Muscle of leg (tissue), 11 donors: ENCODE data around the gene RAD51C. TPM values are rescaled to one million over a fixed set of nuclear protein-coding genes. Genes with fewer than 3 reads are reported as not detected.
"Not testable (repeated sequence)": the region's sequence is repeated elsewhere in the genome, so short reads cannot be mapped to it uniquely, and the experiment has no call there.

ENCODE experiments used
- DNase-seq: peaks from one replicate; pipeline ENCODE4 v3.0.0; 2013
- H3K27ac ChIP-seq: one replicate; pipeline ENCODE4 v1.5.1; 2013; ENCODE audit warnings: mild to moderate bottlenecking, low read length, control low read depth
- H3K27me3 ChIP-seq: one replicate; pipeline ENCODE4 v1.6.1; 2013; ENCODE audit warnings: low read length; ENCODE audit not compliant: control insufficient read depth, insufficient read depth
- H3K36me3 ChIP-seq: one replicate; pipeline ENCODE4 v1.6.1; 2013; ENCODE audit warnings: low read length; ENCODE audit not compliant: control insufficient read depth, insufficient read depth
- H3K4me1 ChIP-seq: one replicate; pipeline ENCODE4 v1.6.1; 2013; ENCODE audit warnings: low read length; ENCODE audit not compliant: control insufficient read depth, insufficient read depth
- H3K4me3 ChIP-seq: one replicate; pipeline ENCODE4 v1.5.1; 2013; ENCODE audit warnings: low read length, control low read depth
- H3K9me3 ChIP-seq: replicated peaks from 2 replicates; pipeline ENCODE4 v1.6.1; 2013; ENCODE audit warnings: low read depth, low read length; ENCODE audit not compliant: control insufficient read depth
- WGBS: methylation state at CpG from one replicate; pipeline ENCODE4 v1.1.5; 2013; ENCODE audit warnings: missing lambda C conversion rate; ENCODE audit not compliant: insufficient coverage; 5-methylcytosine and 5-hydroxymethylcytosine counted together
- polyA plus RNA-seq, 8 donors: library from polyadenylated mRNA; unstranded; fragments of 120-200 nt; gene quantifications; one replicate each; pipeline versions ENCODE4 v1.2.1 to v1.2.3, GENCODE V29; 2013; ENCODE audit warnings: inconsistent platforms in 1 of 8, low replicate concordance in 1 of 8; ENCODE audit not compliant: insufficient read length in 8 of 8, insufficient read depth in 1 of 8
- total RNA-seq: library from RNA; stranded (reverse); fragments of 120-200 nt; gene quantifications from one replicate; pipeline ENCODE4 v1.2.4, GENCODE V29; 2013

The RAD51C gene
- total and polyA plus RNA-seq, 9 donors: 24.6 to 33.3 (median 28.3) TPM

DNA sequence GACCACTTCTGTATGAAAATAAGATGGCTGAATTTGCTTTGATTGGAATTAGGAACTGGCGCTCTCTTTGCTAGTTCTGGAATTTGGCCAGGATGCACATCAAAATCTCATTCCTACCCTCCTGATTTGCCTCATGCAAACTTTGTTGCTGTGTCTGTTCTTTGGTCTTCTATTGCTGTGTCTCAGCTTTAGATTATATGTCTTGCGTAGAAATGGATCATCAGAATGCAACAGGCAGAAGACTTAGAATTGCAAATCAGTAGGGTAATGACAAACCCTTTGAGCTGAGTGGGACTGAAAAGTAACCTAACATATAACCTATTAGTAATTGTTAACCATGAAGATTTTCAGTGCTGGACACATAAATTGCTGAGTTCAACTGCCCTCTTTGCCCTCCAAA lies 30.3 kb downstream of the RAD51C start:
- no peak overlapping the region for H3K4me3 ChIP-seq
- no peaks in the 10 kb centered on the region for H3K27me3 ChIP-seq
- no CpG with 5 or more reads among the region's 2 CpGs for WGBS
- H3K27ac ChIP-seq: no peak overlapping the region
- DNase-seq: no peak
- no peaks in the 10 kb centered on the region for H3K9me3 ChIP-seq
- H3K36me3 ChIP-seq: peaks cover 11% of the 10 kb centered on the region
- no peaks in the 10 kb centered on the region for H3K4me1 ChIP-seq

DNA sequence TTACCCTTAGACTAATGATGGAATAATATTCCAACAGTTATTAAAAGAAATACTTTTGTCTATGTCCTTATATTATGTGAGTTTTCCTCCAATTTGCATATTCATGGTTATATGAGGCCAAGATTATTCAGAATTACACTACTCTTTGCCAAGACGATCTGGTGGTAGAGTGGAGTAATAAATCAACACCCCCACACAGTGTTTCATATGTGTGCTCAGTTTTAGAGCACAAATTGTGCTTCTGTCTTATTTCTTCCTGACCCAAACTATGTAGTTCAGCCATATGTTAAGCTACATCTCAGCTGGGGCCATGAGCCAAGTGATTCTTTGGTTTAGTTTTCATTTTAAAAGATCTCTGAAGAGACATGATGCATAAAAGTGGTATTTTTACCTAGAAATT lies 36.4 kb downstream of the RAD51C start:
- Histone ChIP-seq H3K4me3 (no peak overlapping the region), H3K4me1 (no peaks in the 10 kb centered on the region), H3K36me3 (no peaks in the 10 kb centered on the region), H3K27me3 (no peaks in the 10 kb centered on the region), H3K27ac (no peak overlapping the region), H3K9me3 (no peaks in the 10 kb centered on the region)
- no CpG with 5 or more reads among the region's 1 CpG for WGBS
- no peak for DNase-seq

DNA sequence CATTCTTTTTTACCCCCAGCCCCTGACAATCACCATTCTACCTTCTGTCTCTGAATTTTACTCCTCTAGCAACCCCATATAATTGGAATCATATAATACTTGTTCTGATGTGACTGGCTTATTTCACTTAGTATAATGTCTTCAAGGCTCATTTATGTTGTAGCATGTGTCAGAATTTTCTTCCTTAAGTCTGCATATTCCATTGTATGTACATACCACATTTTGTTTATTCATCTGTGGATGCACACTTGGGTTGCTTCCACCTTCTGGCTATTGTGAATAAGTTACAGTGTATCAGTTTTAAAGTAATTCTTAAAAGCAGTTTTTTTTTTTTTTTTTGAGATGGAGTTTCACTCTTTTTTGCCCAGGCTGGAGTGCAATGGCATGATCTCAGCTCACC lies 38.5 kb downstream of the RAD51C start:
- H3K27me3 ChIP-seq: no peaks in the 10 kb centered on the region
- no peak overlapping the region for H3K4me3 ChIP-seq
- no peaks in the 10 kb centered on the region for H3K9me3 ChIP-seq
- no peak for DNase-seq
- H3K27ac ChIP-seq: no peak overlapping the region
- no peaks in the 10 kb centered on the region for H3K36me3 ChIP-seq
- no peaks in the 10 kb centered on the region for H3K4me1 ChIP-seq

DNA sequence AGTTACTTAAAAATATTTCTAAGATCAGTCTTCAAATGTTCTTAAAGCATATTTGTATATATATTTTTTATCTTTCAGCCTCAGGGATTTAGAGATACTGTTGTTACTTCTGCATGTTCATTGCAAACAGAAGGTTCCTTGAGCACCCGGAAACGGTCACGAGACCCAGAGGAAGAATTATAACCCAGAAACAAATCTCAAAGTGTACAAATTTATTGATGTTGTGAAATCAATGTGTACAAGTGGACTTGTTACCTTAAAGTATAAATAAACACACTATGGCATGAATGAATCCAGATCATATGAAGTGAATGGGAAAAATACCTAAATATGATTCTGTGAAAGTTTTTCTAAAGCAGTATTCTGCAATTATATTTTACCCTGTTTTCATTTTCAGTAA lies 41.6 kb downstream of the RAD51C start:
- H3K27me3 ChIP-seq: no peaks in the 10 kb centered on the region
- H3K9me3 ChIP-seq: no peaks in the 10 kb centered on the region
- no peak for DNase-seq
- H3K4me1 ChIP-seq: no peaks in the 10 kb centered on the region
- H3K27ac ChIP-seq: no peak overlapping the region
- no CpG with 5 or more reads among the region's 3 CpGs for WGBS
- H3K4me3 ChIP-seq: no peak overlapping the region
- H3K36me3 ChIP-seq: no peaks in the 10 kb centered on the region

DNA sequence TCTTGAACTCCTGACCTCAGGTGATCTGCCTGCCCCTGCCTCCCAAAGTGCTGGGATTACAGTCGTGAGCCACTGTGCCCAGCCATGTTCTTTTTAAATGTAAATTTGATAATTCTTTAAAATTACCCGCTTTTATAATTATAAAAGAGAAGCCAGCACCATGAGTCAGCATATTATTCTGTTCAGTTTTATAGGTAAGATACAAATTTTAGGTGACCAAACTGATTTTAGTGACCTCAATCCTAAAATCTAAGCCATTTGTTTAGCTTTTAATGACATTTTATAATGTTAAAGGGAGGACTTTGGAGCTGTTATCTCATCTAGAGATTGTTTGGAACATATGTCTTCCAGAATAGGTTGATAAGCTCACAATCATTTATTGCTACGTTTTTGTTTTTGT lies 42.4 kb downstream of the RAD51C start:
- H3K4me1 ChIP-seq: no peaks in the 10 kb centered on the region
- 100% methylated on average over 1 of the region's 3 CpGs for WGBS
- no peak overlapping the region for H3K4me3 ChIP-seq
- H3K27ac ChIP-seq: no peak overlapping the region
- no peaks in the 10 kb centered on the region for H3K36me3 ChIP-seq
- DNase-seq: no peak
- no peaks in the 10 kb centered on the region for H3K27me3 ChIP-seq
- no peaks in the 10 kb centered on the region for H3K9me3 ChIP-seq

DNA sequence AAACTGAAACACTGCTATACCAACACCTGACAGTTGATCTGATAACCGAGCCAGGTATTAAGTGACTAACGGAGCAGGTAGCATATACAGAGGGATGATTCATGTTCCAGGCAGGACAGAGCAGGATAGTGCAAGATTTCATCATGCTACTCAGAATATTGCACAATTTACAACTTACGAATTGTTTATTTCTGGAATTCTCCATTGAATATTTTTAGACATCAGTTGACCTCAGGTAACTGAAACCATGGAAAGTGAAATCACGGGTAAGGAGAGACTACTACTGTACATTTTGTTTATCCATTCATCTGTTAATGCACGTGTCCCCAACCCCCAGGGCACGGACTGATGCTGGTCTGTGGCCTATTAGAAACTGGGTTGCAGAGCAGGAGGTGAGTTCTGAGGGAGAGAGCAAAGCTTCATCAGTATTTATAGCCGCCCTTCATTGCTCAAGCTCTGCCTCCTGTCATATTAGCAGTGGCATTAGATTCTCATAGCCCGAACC lies 48.8 kb downstream of the RAD51C start:
- no peaks in the 10 kb centered on the region for H3K36me3 ChIP-seq
- 100% methylated on average over 1 of the region's 8 CpGs for WGBS
- no peaks in the 10 kb centered on the region for H3K9me3 ChIP-seq
- no peaks in the 10 kb centered on the region for H3K27me3 ChIP-seq
- no peaks in the 10 kb centered on the region for H3K4me1 ChIP-seq
- H3K4me3 ChIP-seq: no peak overlapping the region
- H3K27ac ChIP-seq: no peak overlapping the region
- DNase-seq: no peak

DNA sequence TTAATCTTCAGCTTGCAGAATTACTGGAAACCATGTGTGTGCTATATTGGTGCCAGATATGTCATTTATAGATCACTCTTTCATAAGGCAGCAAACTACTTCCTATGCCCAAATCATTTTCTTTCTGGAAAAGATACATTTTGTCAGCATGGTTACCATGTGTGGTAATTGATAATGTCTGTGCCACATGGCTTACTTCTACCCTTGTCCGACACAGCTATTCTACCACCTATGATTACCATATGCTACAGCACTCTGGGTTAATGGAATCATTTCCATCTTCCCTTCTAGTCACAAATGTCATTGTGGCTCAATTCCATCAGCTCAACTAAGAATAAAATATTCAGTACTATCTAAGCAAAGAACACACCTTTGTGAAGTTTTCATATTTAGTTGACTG lies 55.3 kb downstream of the RAD51C start:
- Histone ChIP-seq H3K4me3 (no peak overlapping the region), H3K27ac (no peak overlapping the region), H3K36me3 (no peaks in the 10 kb centered on the region), H3K4me1 (no peaks in the 10 kb centered on the region), H3K27me3 (no peaks in the 10 kb centered on the region), H3K9me3 (no peaks in the 10 kb centered on the region)
- DNase-seq: no peak
- WGBS: no CpG with 5 or more reads among the region's 1 CpG

DNA sequence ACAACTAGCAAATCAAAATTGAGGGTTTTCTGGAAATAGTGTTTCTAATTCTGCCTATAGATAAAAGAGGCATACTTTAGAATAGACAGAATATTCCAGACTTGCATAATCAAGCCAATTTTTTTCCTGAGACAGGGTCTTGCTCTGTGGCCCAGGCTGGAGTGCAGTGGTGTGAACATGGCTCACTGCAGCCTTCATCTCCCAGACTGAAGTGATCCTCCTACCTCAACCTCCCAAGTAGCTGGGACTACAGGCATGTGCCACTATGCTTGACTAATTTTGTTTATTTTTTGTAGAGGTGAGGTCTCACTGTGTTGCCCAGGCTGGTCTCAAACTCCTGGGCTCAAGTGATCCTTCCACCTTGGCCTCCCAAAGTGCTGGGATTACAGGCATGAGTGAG lies 57.2 kb downstream of the RAD51C start:
- not testable (repeated sequence) for H3K36me3 ChIP-seq, H3K4me3 ChIP-seq, H3K4me1 ChIP-seq, H3K27ac ChIP-seq, DNase-seq, H3K9me3 ChIP-seq, H3K27me3 ChIP-seq

DNA sequence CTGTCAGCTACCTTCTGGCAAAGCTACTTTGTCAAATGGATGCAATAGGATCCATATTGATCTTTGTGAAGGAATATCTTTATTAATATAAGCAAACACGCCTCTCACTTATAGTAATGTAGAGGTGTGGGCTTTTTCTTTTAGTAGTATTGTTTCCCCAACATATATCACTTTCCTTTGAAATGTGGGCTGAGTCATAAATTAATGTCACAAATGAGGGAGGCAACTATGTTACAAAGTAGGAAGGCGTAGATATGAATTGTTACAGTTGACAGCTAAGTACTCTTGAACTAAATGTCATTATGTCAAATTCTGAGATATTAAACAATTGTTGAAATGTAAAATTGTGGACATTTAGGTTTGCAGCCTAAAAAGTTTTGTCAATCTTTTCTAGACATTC lies 60.6 kb downstream of the RAD51C start:
- peaks cover 13% of the 10 kb centered on the region for H3K27me3 ChIP-seq
- H3K9me3 ChIP-seq: no peaks in the 10 kb centered on the region

DNA sequence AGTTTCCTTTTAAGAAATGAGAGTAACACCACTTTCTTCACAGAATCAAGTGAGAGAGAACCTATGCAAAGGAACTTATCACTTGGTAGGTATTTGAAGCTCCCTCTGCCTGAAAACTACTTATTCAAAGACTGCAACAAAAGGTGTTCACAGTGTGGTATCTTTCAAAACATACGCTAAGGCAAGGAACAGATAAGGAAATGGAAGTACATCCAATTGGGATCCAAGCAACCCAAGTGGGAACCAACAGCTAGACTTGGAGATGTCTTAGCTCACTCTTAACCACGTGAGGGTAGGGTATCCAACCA lies 62.8 kb downstream of the RAD51C start:
- H3K4me3 ChIP-seq: peak overlapping the region; percentile 64
- no peaks in the 10 kb centered on the region for H3K9me3 ChIP-seq
- H3K36me3 ChIP-seq: no peaks in the 10 kb centered on the region
- H3K27ac ChIP-seq: no peak overlapping the region
- H3K4me1 ChIP-seq: peaks cover 12% of the 10 kb centered on the region
- 0% methylated on average over 1 of the region's 2 CpGs for WGBS
- peaks cover 22% of the 10 kb centered on the region for H3K27me3 ChIP-seq
- DNase-seq: peak; percentile 4

More for the DNA sequence above, 60.6 kb downstream of the RAD51C start:
- H3K27ac ChIP-seq: no peak overlapping the region
- no peaks in the 10 kb centered on the region for H3K36me3 ChIP-seq
- H3K4me3 ChIP-seq: no peak overlapping the region
- whole genome bisulfite sequencing: no CpG with 5 or more reads among the region's 2 CpGs
- DNase-seq: no peak
- H3K4me1 ChIP-seq: peaks cover 12% of the 10 kb centered on the region

DNA sequence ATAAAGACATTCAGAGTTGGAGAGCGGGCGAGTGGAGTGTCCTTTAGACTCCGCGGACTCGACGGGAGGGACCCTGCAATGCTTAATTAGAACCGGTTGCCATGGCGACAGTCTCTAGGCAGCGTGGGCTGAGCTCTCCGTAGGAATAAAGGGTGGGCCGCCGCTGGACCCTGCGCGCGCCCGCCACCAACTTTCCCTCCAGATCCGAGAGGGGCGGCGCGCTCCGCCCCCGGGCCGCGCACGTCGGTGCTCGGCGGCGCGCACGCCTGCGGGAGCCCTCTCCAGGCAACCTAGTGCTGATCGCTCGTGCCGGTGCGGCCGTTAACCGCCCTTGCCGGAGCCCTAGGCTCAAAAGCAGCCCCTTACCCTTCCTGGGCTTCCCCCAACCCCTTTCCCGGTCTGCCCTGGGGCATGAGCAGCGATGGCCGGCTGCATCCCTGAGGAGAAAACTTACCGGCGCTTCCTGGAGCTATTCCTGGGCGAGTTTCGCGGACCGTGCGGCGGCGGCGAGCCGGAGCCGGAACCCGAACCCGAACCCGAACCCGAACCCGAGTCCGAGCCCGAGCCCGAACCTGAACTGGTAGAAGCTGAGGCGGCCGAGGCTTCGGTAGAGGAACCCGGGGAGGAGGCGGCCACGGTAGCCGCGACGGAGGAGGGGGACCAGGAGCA lies 63.3 kb downstream of the RAD51C start, which contains the start of gene PPM1E:
PPM1E (plus strand) TSS at position 278 of the 669 bp plus-strand sequence.
- H3K4me3 ChIP-seq: peak within 1 kb of the TSS; percentile 64
- peaks cover 22% of the 10 kb centered on the region for H3K27me3 ChIP-seq

More for the DNA sequence above, 63.3 kb downstream of the RAD51C start, which contains the start of gene PPM1E:
- under 1% methylated on average over 70 of the region's 71 CpGs for WGBS
- peak; percentile 75 for DNase-seq
- H3K9me3 ChIP-seq: no peaks in the 10 kb centered on the region
- no peak within 1 kb of the TSS for H3K27ac ChIP-seq
- H3K4me1 ChIP-seq: peaks cover 12% of the 10 kb centered on the region
- H3K36me3 ChIP-seq: no peaks in the 10 kb centered on the region
